Activated CD4-positive, alpha-beta T cell treated with anti-CD3 and anti-CD28 coated beads, Interleukin-2, amount 10 ng/mL, durations not matched to agents 7 days and 5 days (primary cell): Measurements from ENCODE around the gene OR2A14. TPM values are rescaled to one million over a fixed set of nuclear protein-coding genes. Genes with fewer than 3 reads are reported as not detected.
"Not testable (repeated sequence)": the region's sequence is repeated elsewhere in the genome, so short reads cannot be mapped to it uniquely, and the experiment has no call there.

ENCODE experiments used
- CTCF ChIA-PET: fragments of 350-600 bp; sonication (Branson Sonifier 250); formaldehyde crosslinking; loops from one replicate; lab custom pipeline; 2021; ENCODE audit warnings: antibody characterized with exemption; lab: Charles Lee
- POLR2A ChIA-PET: fragments of 350-600 bp; sonication (Branson Sonifier 250); formaldehyde crosslinking; loops from one replicate; lab custom pipeline; 2021; ENCODE audit warnings: antibody characterized with exemption; lab: Charles Lee
- DNase-seq: peaks from one replicate; pipeline ENCODE4 v3.0.0-alpha.2; 2020
- H3K27ac Mint-ChIP-seq: one replicate; pipeline ENCODE4 v1.8.0; 2021; ENCODE audit warnings: mild to moderate bottlenecking, moderate library complexity, mixed read lengths
- H3K27me3 Mint-ChIP-seq: one replicate; pipeline ENCODE4 v1.8.0; 2021; ENCODE audit warnings: mixed read lengths
- H3K36me3 Mint-ChIP-seq: one replicate; pipeline ENCODE4 v1.8.0; 2021; ENCODE audit warnings: low read depth, mixed read lengths
- H3K4me1 Mint-ChIP-seq: one replicate; pipeline ENCODE4 v1.8.0; 2021; ENCODE audit warnings: mixed read lengths
- H3K4me3 Mint-ChIP-seq: one replicate; pipeline ENCODE4 v1.8.0; 2021; ENCODE audit warnings: mild to moderate bottlenecking, moderate library complexity, mixed read lengths
- H3K9me3 Mint-ChIP-seq: one replicate; pipeline ENCODE4 v1.8.0; 2021; ENCODE audit warnings: mixed read lengths
- total RNA-seq, 2 experiments: library from RNA; stranded (reverse); gene quantifications; one replicate each; pipeline ENCODE4 v1.2.3, GENCODE V29; 2021

The OR2A14 gene
- total RNA-seq, 2 experiments from 2014 or later, result not detected

- Mint-ChIP-seq H3K4me3 (no peak overlapping the region), H3K36me3 (no peaks in the 10 kb centered on the region), H3K9me3 (no peaks in the 10 kb centered on the region), H3K4me1 (no peaks in the 10 kb centered on the region), H3K27me3 (peaks cover 13% of the 10 kb centered on the region), H3K27ac (no peak overlapping the region)
- CTCF ChIA-PET, result interaction anchor here (0.6 kb wide), 1 partner anchor 557 kb away, joined by 3 read pairs; no protein-coding TSS in a partner anchor
- POLR2A ChIA-PET, result no interaction called here
- DNase-seq, result no peak
Observed at GRCh38 chr7:144174613-144175012, 51.6 kb downstream of the OR2A14 start.

DNA sequence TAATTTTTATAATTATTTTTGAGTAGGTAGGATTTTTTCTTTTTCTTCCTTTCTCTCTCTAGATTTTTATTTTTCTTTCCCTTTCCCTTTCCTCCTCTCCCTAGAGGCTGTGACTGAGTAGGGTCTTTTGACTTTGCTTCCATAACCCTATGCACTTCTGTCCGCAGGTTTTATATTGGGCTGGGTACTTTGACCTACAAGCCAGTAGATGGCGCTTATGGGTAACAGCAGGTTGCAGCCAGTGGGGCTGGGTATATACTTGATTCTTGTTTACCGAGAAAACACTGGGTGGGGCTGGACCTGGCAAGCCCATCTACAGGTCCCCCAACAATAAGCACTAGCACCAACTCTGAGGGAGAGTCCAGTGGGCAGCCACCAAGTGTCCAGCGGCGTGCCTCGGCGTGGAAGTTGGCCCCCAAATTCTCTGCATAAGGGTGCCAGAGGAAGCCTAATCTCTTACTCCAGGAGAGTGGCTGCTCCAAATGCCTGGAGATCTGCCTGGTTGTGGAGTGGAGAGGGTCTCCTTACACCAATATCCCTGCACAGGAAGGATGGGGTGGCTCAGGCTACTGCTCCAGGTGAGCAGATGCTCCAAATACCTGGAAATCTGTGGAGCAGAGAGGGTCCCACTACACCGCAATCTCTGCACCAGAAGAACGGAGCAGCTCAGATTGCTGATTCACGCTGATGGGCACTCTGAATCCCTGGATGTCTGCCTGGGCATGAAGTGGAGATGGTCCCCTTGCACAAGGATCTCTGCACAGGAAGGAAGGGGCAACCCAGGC, 55.6 kb downstream of the OR2A14 start:
- DNase-seq, result peak; percentile 47
- CTCF ChIA-PET, H3K4me1 Mint-ChIP-seq, POLR2A ChIA-PET, H3K9me3 Mint-ChIP-seq, H3K4me3 Mint-ChIP-seq, H3K36me3 Mint-ChIP-seq, H3K27me3 Mint-ChIP-seq, H3K27ac Mint-ChIP-seq: not testable (repeated sequence)

GRCh38 chr7:144179165-144179479, 56.1 kb downstream of the OR2A14 start:
- POLR2A ChIA-PET, CTCF ChIA-PET, H3K4me3 Mint-ChIP-seq, H3K4me1 Mint-ChIP-seq, H3K27me3 Mint-ChIP-seq, DNase-seq, H3K36me3 Mint-ChIP-seq, H3K9me3 Mint-ChIP-seq, H3K27ac Mint-ChIP-seq: not testable (repeated sequence)

Other genes with a start within 250 kb of the OR2A14 start
- 10 to 100 TPM; 14.6 to 15.5 TPM for gene TCAF1, start 221.0 kb upstream of the OR2A14 start, total RNA-seq
- gene OR2F2, start 187.9 kb upstream of the OR2A14 start, total RNA-seq, result not detected
- not detected for gene OR2F1, start 168.3 kb upstream of the OR2A14 start, total RNA-seq
- not detected for gene OR6B1, start 122.9 kb upstream of the OR2A14 start, total RNA-seq
- gene OR2A5, start 74.2 kb upstream of the OR2A14 start, total RNA-seq, result not detected
- not detected for gene OR2A25, start 53.4 kb upstream of the OR2A14 start, total RNA-seq
- gene OR2A12, start 36.9 kb upstream of the OR2A14 start, total RNA-seq, result not detected
- gene OR2A2, start 13.6 kb upstream of the OR2A14 start, total RNA-seq, result not detected
- 1 to 10 TPM; 1.4 to 1.8 TPM for gene CTAGE4, start 60.3 kb downstream of the OR2A14 start, total RNA-seq
- 1 to 10 TPM; 4.2 TPM for gene ARHGEF35, start 72.7 kb downstream of the OR2A14 start, total RNA-seq
- under 1 TPM in 1 of 2 experiments, not detected in 1; 0.04 TPM for gene OR2A42, start 116.4 kb downstream of the OR2A14 start, total RNA-seq
- gene OR2A7, start 141.6 kb downstream of the OR2A14 start, total RNA-seq, result 1 to 10 TPM; 3.5 to 4.8 TPM
- gene CTAGE8, start 146.1 kb downstream of the OR2A14 start, total RNA-seq, result 1 to 10 TPM in 1 of 2 experiments, under 1 TPM in 1; 0.97 to 1.6 TPM
- under 1 TPM; 0.06 to 0.17 TPM for gene OR2A1, start 189.2 kb downstream of the OR2A14 start, total RNA-seq
- gene ARHGEF5, start 232.2 kb downstream of the OR2A14 start, total RNA-seq, result 10 to 100 TPM; 11.0 to 13.1 TPM